VCaP (cell line): ENCODE data around the gene PPFIBP2.
A peak's percentile ranks its signal among the peaks of the same experiment; 100 is the strongest.

Experiments
- H3K27ac ChIP-seq: fragments of 450-650 bp; 2 replicates; pipeline ENCODE4 v1.5.1; 2017
- CTCF ChIP-seq: fragments of 450-650 bp; conservative IDR thresholded peaks from 2 replicates; pipeline ENCODE4 v1.5.1; 2017; ENCODE audit warnings: mild to moderate bottlenecking, moderate library complexity

The PPFIBP2 gene

GRCh38 chr11:7613394-7613720 is 99.6 kb downstream of the PPFIBP2 start:
- H3K27ac ChIP-seq: peak overlapping the region; percentile 82
- TF ChIP-seq CTCF: no peak

DNA sequence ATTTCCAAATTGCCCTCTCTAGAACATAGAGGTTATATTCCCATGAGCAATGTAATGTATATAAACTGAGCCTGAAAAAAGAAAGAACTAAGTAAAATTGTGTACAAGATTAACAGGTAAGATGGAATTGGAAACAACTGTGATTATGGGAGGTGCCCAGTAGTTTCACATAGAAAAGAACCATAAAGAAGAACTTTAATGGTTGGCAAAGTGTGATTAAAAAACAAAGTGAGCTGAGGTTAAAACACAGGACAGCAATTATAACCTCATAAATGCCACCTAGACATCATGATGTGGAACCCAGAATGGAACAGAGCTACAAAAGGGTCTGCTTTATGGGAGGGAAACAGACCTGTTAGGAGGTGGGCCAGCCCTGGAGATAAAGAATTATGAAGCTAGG is 100.9 kb downstream of the PPFIBP2 start:
- no peak overlapping the region; the same call in 1 of the 2 replicates for H3K27ac ChIP-seq
- no peak for TF ChIP-seq CTCF

DNA sequence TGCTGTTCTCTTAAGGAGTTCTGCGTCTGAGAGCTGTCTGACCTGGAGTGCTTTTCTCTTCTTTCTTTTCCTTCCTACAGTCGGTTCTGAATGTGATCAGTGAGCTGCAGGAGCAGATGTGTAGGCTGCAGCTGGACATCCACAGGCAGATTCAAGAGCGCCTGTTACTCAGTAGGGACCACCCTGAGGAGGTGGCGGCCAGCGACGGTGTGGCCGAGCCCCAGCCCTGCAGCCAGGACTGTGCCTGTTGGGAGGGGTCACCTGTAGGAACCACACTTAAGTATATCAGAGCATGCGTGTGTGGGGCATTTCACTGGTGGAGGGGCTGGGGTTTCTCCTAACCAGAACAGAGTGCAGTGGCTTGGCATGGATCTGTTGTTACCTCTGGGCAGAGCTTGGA is 103.2 kb downstream of the PPFIBP2 start:
- H3K27ac ChIP-seq: no peak overlapping the region
- TF ChIP-seq CTCF: no peak

- no peak overlapping the region; the same call in 1 of the 2 replicates for H3K27ac ChIP-seq
- TF ChIP-seq CTCF: no peak
Measured at GRCh38 chr11:7619322-7619721, 105.5 kb downstream of the PPFIBP2 start.

DNA sequence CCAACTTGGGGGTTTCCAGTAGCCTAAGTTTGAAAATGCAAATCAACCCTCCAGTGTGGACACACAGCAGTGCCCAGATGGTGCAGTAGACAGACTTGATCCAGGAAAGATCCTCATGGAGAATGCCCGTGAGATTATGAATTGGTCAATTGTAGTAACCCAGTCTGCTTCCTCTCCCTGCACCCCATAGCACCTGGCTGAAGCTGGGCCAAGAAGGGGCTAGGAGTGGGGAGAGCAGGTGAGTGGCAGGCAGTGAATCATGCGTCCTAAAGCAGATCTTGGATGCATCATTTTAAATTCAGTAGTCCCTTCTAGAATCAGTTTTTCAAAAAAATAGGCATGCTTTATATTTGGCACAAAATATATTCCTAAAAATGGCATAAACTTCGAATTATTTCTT is 107.3 kb downstream of the PPFIBP2 start:
- peak overlapping the region; percentile 69 for H3K27ac ChIP-seq
- no peak for TF ChIP-seq CTCF

GRCh38 chr11:7621554-7621953 is 107.8 kb downstream of the PPFIBP2 start:
- H3K27ac ChIP-seq: peak overlapping the region; percentile 69
- no peak for TF ChIP-seq CTCF

DNA sequence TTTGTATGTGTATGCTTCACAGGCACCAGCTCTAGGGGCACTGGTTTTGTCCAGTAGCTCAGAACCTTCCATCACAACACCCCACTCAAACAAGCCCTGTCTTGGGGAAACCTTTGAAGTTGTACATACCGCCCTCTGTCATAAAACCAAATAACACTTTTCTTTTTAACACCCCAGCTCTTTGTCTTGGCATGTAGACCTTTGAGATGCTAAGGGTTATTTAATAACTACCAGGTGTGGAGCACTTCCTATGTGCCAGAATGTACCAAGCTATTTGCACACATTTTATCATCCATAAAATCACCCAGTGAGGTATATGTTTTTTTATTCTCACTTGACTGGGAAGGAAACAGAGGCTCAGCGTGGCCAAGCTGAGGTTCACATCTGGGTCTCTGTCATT is 108.9 kb downstream of the PPFIBP2 start:
- H3K27ac ChIP-seq: peak overlapping the region; percentile 69
- no peak for TF ChIP-seq CTCF

DNA sequence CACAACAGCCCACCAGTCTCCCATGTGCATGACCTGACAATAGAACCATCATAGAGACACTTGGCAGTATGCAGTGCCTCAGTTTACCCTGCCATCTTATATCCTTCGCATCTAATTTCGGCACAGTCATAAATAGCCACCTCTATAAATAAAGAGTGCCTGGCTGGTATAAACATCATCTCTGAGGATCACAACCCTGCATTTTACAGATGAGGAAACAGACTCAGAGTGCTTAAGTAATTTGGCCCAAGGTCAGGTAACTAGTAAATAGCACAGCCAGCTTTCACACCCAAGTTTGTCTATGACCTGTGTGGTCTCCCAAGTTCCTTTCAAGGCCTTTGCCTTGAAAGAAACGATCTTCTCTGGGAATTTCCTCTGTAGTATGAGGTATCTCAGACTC is 114.9 kb downstream of the PPFIBP2 start:
- H3K27ac ChIP-seq: peak overlapping the region; percentile 99; the same call in 1 of the 2 replicates
- no peak for TF ChIP-seq CTCF
